GM18909 (cell line): ENCODE measurements around the gene GIPC3.
"Not testable (repeated sequence)": the region's sequence is repeated elsewhere in the genome, so short reads cannot be mapped to it uniquely, and the experiment has no call there.

ENCODE experiments used
- ATAC-seq: cut with Tn5 transposase; IDR thresholded peaks from one replicate; pipeline ENCODE4 v1.9.1; 2021; ENCODE audit warnings: mild to moderate bottlenecking; ENCODE audit not compliant: unreplicated experiment, poor library complexity

GIPC3 gene

GRCh38 chr19:3575949-3576673 lies 9.2 kb upstream of the GIPC3 start:
- no peak for ATAC-seq

GRCh38 chr19:3576696-3577443 lies 8.4 kb upstream of the GIPC3 start:
- no peak for ATAC-seq

GRCh38 chr19:3577723-3578344 lies 7.4 kb upstream of the GIPC3 start:
- ATAC-seq, result no peak

DNA sequence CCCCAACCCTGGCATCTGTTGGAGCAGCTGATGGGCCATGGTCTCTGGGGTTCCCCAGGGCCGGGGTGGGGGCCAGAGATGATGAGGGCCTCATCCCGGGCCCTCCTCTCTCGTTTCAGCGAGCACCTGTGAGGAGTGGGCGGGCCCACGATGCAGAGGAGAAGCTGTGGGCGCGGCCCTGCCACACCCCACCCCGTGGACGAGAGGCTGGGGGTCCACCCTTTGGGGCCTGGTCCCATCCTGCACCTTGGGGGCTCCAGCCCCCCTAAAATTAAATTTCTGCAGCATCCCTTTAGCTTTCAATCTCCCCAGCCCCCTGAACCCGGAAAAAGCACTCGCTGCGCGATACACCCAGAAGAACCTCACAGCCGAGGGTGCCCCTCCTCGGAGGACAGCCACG lies 6.9 kb upstream of the GIPC3 start:
- no peak for ATAC-seq

GRCh38 chr19:3580156-3580934 lies 4.9 kb upstream of the GIPC3 start:
- no peak for ATAC-seq

- ATAC-seq, result not testable (repeated sequence)
These were observed 3.5 kb upstream of the GIPC3 start for GRCh38 chr19:3581792-3582191.

GRCh38 chr19:3584036-3584802 lies 1.1 kb upstream of the GIPC3 start:
- not testable (repeated sequence) for ATAC-seq

- no peak for ATAC-seq
These were observed 899 bp downstream of the GIPC3 start for GRCh38 chr19:3586127-3586626.

GRCh38 chr19:3586707-3587346 lies 1.5 kb downstream of the GIPC3 start:
- no peak for ATAC-seq

- ATAC-seq, result no peak
These were observed 4.2 kb downstream of the GIPC3 start for GRCh38 chr19:3589439-3589838.

DNA sequence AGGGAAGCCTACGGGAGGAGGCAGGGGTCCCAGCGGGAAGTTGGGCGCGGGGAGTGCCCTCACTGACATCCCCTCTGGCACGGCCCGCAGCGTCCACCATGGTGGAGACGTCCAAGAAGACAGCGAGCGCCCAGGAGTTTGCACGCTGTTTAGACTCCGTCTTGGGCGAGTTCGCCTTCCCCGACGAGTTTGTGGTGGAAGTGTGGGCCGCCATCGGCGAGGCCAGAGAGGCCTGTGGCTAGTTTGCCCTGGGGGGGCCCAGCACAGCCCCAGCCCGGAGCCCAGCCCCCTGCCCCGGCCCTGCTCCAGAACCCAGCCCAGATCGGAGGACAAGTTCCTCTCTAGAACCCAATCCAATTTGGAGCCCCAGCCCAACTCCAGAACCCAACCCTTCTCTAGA lies 4.7 kb downstream of the GIPC3 start:
- ATAC-seq, result no peak

- ATAC-seq, result no peak
These were observed 5.8 kb downstream of the GIPC3 start for GRCh38 chr19:3590991-3591659.

DNA sequence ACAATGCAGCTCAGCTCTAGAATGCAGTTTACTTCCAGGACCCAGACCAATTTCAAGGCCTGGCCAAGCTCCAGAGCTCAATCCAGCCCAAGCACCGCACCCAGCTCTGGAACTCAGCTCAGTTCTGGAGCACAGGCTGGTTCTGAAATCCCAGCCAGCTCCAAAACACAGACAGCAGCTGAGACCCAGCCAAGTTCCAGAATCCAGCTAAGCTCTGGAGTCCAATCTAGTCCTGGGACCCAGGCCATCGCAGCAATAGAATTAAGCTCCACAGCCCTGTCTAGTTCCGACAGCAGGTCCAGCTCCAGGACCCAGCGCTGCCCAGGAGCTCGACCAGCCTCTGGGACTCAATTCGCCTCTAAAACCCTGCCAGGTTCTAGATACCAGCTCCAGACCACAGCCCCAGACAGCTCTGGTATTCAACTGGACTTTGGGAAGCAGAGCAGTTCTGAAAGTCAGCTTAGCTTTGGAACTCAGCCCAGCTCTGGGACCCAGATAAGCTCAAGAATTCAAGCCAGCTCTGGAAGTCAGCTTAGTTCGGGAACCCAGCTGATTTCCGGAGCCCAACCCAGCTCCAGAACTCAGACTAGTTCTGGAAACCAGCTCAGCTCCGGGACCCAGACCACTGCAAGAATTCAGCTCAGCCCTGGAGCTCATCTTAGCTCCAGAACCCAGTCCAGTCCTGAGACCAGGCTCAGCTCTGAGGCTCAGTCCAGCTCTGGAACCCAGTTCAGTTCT lies 6.8 kb downstream of the GIPC3 start:
- no peak for ATAC-seq

- no peak for ATAC-seq
These were observed 7.9 kb downstream of the GIPC3 start for GRCh38 chr19:3593156-3593555.

DNA sequence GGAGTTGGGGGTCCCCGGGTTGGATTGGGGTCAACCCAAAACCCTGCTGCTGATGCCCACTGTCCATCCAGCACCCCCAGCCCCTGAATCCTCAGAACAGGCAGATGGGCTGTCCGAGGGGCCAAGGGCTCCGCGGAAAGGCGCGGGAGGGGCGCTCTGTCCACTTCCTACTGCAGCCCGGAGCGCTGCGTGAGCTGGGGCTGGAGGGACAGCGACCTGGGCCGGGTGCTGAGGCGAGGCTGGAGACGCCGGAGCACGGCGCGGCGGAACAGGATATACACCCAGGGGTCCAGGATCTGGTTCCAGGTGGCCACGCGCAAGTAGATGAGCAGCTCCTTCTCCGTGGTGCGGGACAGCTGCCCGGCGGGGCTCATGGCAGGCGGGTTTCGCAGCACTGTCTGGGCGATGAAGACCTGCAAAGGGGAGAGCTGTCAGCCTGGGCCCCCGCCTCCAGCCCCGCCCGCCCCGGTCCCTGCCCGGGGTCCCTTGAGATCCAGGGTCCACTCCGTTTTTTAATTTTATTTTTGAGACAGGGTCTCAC lies 10.3 kb downstream of the GIPC3 start:
- ATAC-seq, result no peak

DNA sequence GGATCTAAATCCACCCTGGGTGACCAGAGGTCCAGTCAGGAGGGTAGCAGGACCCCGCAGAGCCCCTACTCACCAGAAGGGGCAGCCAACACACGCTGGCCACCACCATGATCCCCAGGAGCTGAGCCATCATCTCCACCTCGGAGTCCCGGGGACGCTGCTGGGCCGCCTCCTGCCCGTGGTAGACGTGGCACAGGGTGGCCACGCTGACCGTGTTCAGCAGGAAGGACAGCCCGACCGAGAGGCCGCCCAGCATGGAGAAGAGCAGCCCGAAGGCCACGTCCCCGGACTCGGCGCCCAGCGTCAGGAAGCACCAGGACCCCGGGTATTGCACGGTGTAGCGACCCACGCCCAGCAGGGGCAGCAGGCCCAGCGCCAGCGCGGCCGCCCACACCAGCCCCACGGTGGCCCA lies 14.5 kb downstream of the GIPC3 start:
- ATAC-seq, result no peak

DNA sequence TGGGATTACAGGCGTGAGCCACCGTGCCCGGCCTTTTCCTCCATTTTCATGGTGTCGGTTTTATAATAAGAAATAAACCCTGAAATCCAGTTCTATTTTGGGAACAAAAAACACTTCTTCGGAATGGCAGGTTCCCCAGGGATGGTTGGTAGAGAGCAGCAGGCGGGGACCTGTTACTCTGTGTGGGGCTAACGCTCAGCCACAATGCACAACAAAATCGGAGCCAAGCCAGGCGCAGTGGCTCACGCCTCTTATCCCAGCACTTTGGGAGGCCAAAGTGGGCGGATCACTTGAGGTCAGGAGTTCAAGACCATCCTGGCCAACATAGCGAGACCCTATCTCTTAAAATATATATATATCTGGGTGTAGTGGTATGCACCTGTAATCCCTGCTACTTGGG lies 15.7 kb downstream of the GIPC3 start:
- ATAC-seq, result no peak
